HCT116 (cell line): ENCODE measurements around the gene CLP1. TPM values are rescaled to one million over a fixed set of nuclear protein-coding genes. Genes with fewer than 3 reads are reported as not detected.

Experiments used
- ATAC-seq: fragments of 200-7000 bp; cut with Tn5 transposase; 2 replicates; pipeline ENCODE4 v1.9.1; 2020; ENCODE audit warnings: mild to moderate bottlenecking, moderate library complexity
- BruUV-seq: library from RNA; stranded (reverse); fragments of 400-500 nt; replicated peaks from 2 replicates; lab custom pipeline; 2021; lab: Mats Ljungman, UMichigan
- CTCF ChIA-PET: fragments of 300-600 bp; sonication (Branson Sonifier 250); formaldehyde crosslinking; loops from one replicate; lab custom pipeline; 2021; ENCODE audit warnings: antibody characterized with exemption; lab: Charles Lee
- POLR2A ChIA-PET: fragments of 300-600, 350-600 bp; sonication (Branson Sonifier 250); formaldehyde crosslinking; loops from one replicate; lab custom pipeline; 2021; ENCODE audit warnings: antibody characterized with exemption; lab: Charles Lee
- RAD21 ChIA-PET, 2 experiments: fragments of 300-600 bp; sonication (Branson Sonifier 250); formaldehyde crosslinking; loops; one replicate each; lab custom pipeline; 2023; ENCODE audit warnings: low total read pairs in 2 of 2; ENCODE audit not compliant: uncharacterized antibody in 2 of 2, unreplicated experiment in 2 of 2, low non-redundant PET in 1 of 2; lab: Charles Lee
- DNase-seq: peaks from one replicate; pipeline ENCODE4 v3.0.0-alpha.2; 2010; ENCODE audit warnings: low read depth, low spot score
- H2AFZ ChIP-seq: fragments of 200-600 bp; shearing (Covaris generic), sonication (generic); 2 replicates; pipeline ENCODE4 v1.6.1; 2017; ENCODE audit warnings: low read depth, mixed run types, mixed read lengths, antibody characterized with exemption, low read length; ENCODE audit not compliant: poor library complexity, severe bottlenecking
- H3K27ac ChIP-seq: 2 replicates; pipeline ENCODE4 v1.5.1; 2012; ENCODE audit warnings: low read depth, low read length
- H3K27me3 ChIP-seq: fragments of 200-600 bp; sonication (generic); 2 replicates; pipeline ENCODE4 v1.6.1; 2016; ENCODE audit warnings: mixed run types, low read length, mixed read lengths; ENCODE audit not compliant: insufficient read depth
- H3K36me3 ChIP-seq, 2 experiments: fragments of 200-500 bp in 1 of 2; fragments of 200-600 bp in 1 of 2; sonication (Bioruptor generic) in 1 of 2; sonication (generic) in 1 of 2; 2 replicates each; pipeline versions ENCODE4 v1.5.1 to v1.6.1; 2014 to 2016; ENCODE audit warnings: low read length in 2 of 2, inconsistent platforms in 1 of 2, mixed read lengths in 1 of 2, mixed run types in 1 of 2; ENCODE audit not compliant: insufficient read depth in 2 of 2, control insufficient read depth in 1 of 2
- H3K4me1 ChIP-seq, 2 experiments: fragments of 200-600 bp in 1 of 2; sonication (generic) in 1 of 2; 2 replicates each; pipeline versions ENCODE4 v1.5.1 to v1.6.1; 2012 to 2017; ENCODE audit warnings: low read length in 2 of 2, inconsistent platforms in 1 of 2, mild to moderate bottlenecking in 1 of 2, mixed read lengths in 1 of 2, mixed run types in 1 of 2, moderate library complexity in 1 of 2; ENCODE audit not compliant: insufficient read depth in 2 of 2, control insufficient read depth in 1 of 2
- H3K4me2 ChIP-seq: fragments of 200-600 bp; sonication (generic); 2 replicates; pipeline ENCODE4 v1.6.1; 2017; ENCODE audit warnings: mixed run types, low read length, mixed read lengths
- H3K4me3 ChIP-seq, 2 experiments: fragments of 200-600 bp in 1 of 2; sonication (generic) in 1 of 2; replicated peaks in 1 of 2; 2 replicates each; pipeline ENCODE4 v1.5.1; 2011 to 2016; ENCODE audit warnings: low read length in 2 of 2, control low read depth in 1 of 2, low read depth in 1 of 2, mild to moderate bottlenecking in 1 of 2, mixed read lengths in 1 of 2, mixed run types in 1 of 2
- H3K79me2 ChIP-seq: fragments of 200-600 bp; sonication (generic); 2 replicates; pipeline ENCODE4 v1.6.1; 2017; ENCODE audit warnings: mild to moderate bottlenecking, mixed run types, low read length, moderate library complexity, mixed read lengths; ENCODE audit not compliant: insufficient read depth
- H3K9ac ChIP-seq: fragments of 200-600 bp; sonication (generic); 2 replicates; pipeline ENCODE4 v1.6.1; 2016; ENCODE audit warnings: low read length, mixed read lengths
- H3K9me2 ChIP-seq: fragments of 200-600 bp; sonication (generic), shearing (Covaris generic); 2 replicates; pipeline ENCODE4 v1.6.1; 2017; ENCODE audit warnings: mixed run types, mild to moderate bottlenecking, moderate library complexity; ENCODE audit not compliant: insufficient read depth
- H3K9me3 ChIP-seq, 2 experiments: fragments of 200-500 bp in 1 of 2; fragments of 200-600 bp in 1 of 2; sonication (Bioruptor generic) in 1 of 2; sonication (generic) in 1 of 2; 2 replicates each; pipeline ENCODE4 v1.6.1; 2014 to 2017; ENCODE audit warnings: low read length in 2 of 2, mixed read lengths in 2 of 2, inconsistent platforms in 1 of 2, low read depth in 1 of 2, mild to moderate bottlenecking in 1 of 2, mixed run types in 1 of 2, moderate library complexity in 1 of 2; ENCODE audit not compliant: control insufficient read depth in 1 of 2, insufficient read depth in 1 of 2
- H4K20me1 ChIP-seq: fragments of 200-600 bp; sonication (generic), shearing (Covaris generic); 2 replicates; pipeline ENCODE4 v1.6.1; 2017; ENCODE audit warnings: mixed run types, mild to moderate bottlenecking, moderate library complexity; ENCODE audit not compliant: insufficient read depth
- CEBPB ChIP-seq: IDR thresholded peaks from 2 replicates; pipeline ENCODE4 v1.6.1; 2012; ENCODE audit warnings: low read depth
- EGR1 ChIP-seq: IDR thresholded peaks from 2 replicates; pipeline ENCODE4 v1.6.1; 2012; ENCODE audit warnings: low read depth
- EZH2 ChIP-seq: fragments of 200-600 bp; sonication (generic); IDR thresholded peaks from 2 replicates; pipeline ENCODE4 v1.6.1; 2017; ENCODE audit warnings: antibody characterized with exemption, mixed run types
- JUND ChIP-seq: IDR thresholded peaks from 2 replicates; pipeline ENCODE4 v1.6.1; 2012
- MAX ChIP-seq: IDR thresholded peaks from 2 replicates; pipeline ENCODE4 v1.6.1; 2012
- POLR2AphosphoS5 ChIP-seq: IDR thresholded peaks from 2 replicates; pipeline ENCODE4 v1.6.1; 2011; ENCODE audit warnings: mild to moderate bottlenecking, low read depth, low read length, moderate library complexity
- REST ChIP-seq: IDR thresholded peaks from 2 replicates; pipeline ENCODE4 v1.6.1; 2012; ENCODE audit warnings: low read depth
- SIN3A ChIP-seq: IDR thresholded peaks from 2 replicates; pipeline ENCODE4 v1.6.1; 2012; ENCODE audit warnings: low read depth
- SP1 ChIP-seq: IDR thresholded peaks from 2 replicates; pipeline ENCODE4 v1.6.1; 2012; ENCODE audit warnings: low read depth
- ZBTB33 ChIP-seq: IDR thresholded peaks from 2 replicates; pipeline ENCODE4 v1.6.1; 2011; ENCODE audit warnings: mild to moderate bottlenecking, low read length, moderate library complexity; ENCODE audit not compliant: insufficient replicate concordance; ENCODE audit errors: extremely low read depth
- ZNF274 ChIP-seq: fragments of 200-500 bp; sonication (Bioruptor generic); IDR thresholded peaks from 2 replicates; pipeline ENCODE4 v1.6.1; 2014; ENCODE audit warnings: mild to moderate bottlenecking, low read depth, low read length, inconsistent platforms
- intact Hi-C: fragments of 100-400 bp; cut with micrococcal nuclease; formaldehyde crosslinking; loops from 2 replicates; pipeline ENCODE4 v1.10.0; 2022
- total RNA-seq: library from RNA; stranded (reverse); gene quantifications from one replicate; pipeline ENCODE4 v1.2.1, GENCODE V29; 2021; ENCODE audit not compliant: unreplicated experiment
- TF ChIP-seq, protein P1 (sequence below), 3 experiments: fragments of 200-600 bp in 1 of 3; sonication (generic) in 1 of 3; IDR thresholded peaks in 2 of 3; conservative IDR thresholded peaks in 1 of 3; 2 replicates each; pipeline ENCODE4 v1.5.1; 2012 to 2017; ENCODE audit warnings: low read depth in 2 of 3, low read length in 2 of 3, antibody characterized with exemption in 1 of 3, borderline replicate concordance in 1 of 3, control low read depth in 1 of 3, mild to moderate bottlenecking in 1 of 3, mixed read lengths in 1 of 3, mixed run types in 1 of 3, moderate library complexity in 1 of 3; ENCODE audit not compliant: insufficient read depth in 1 of 3

Gene CLP1
- total RNA-seq, 1 experiment from 2014 or later: 17.7 TPM

- Histone ChIP-seq H3K36me3 (no peaks in the 10 kb centered on the region), H3K9me2 (no peaks in the 10 kb centered on the region), H3K4me1 (peaks cover 6 to 26% of the 10 kb centered on the region in 2 experiments; a peak in 3 of 4 replicates), H3K79me2 (peaks cover 10% of the 10 kb centered on the region), H3K9ac (no peak overlapping the region), H2AFZ (no peak overlapping the region), H3K27ac (no peak overlapping the region), H4K20me1 (no peaks in the 10 kb centered on the region), H3K4me2 (no peak overlapping the region), H3K27me3 (peaks cover 13% of the 10 kb centered on the region; the same call in 1 of the 2 replicates), H3K4me3 (no peak overlapping the region), H3K9me3 (no peaks in the 10 kb centered on the region)
- BruUV-seq: no TSS peak
- ChIA-PET POLR2A (no interaction called here), CTCF (interaction anchor here (0.9 kb wide), 1 partner anchor 9 kb away, joined by 3 read pairs; no protein-coding TSS in a partner anchor), RAD21 (no interaction called here)
- TF ChIP-seq EZH2 (no peak), EGR1 (no peak), REST (no peak)
- ATAC-seq: no peak
- DNase-seq: no peak
- intact Hi-C loops: no loop called here
These were observed 22.3 kb upstream of the CLP1 start for GRCh38 chr11:57635246-57635645.

DNA sequence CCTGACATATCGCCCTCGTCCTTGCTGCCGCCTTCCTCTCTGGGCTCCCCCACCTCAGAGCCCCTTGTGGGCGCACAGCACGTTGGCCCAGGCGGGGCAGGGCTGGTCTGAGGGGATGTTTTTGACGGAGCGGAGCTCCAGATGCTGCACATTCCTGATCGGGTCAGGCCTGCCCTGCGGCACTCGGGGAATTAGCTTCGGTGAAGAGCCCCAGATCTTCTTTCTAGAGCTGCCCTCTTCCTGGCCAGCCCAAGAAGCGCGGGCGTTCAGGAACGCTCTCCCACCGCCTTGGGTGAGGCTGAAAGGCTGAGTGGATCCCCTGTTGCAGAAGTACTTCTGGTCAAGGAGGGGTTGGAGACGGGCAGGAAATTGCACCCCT, 19.9 kb upstream of the CLP1 start:
- H3K4me1 ChIP-seq: peaks cover 6 to 26% of the 10 kb centered on the region in 2 experiments; a peak in 3 of 4 replicates
- no peak for DNase-seq
- no peaks in the 10 kb centered on the region for H3K9me2 ChIP-seq
- ChIA-PET CTCF (no interaction called here), RAD21 (no interaction called here), POLR2A (no interaction called here)
- intact Hi-C loops: no loop called here
- H3K4me3 ChIP-seq: peak overlapping the region; percentile 9 to 75; a peak in 2 of 4 replicates
- no peaks in the 10 kb centered on the region for H3K9me3 ChIP-seq
- BruUV-seq: no TSS peak
- no peaks in the 10 kb centered on the region for H4K20me1 ChIP-seq
- no peak overlapping the region for H2AFZ ChIP-seq
- peak overlapping the region; percentile 73 for H3K4me2 ChIP-seq
- H3K79me2 ChIP-seq: peaks cover 10% of the 10 kb centered on the region
- peak overlapping the region; percentile 33; the same call in 1 of the 2 replicates for H3K27ac ChIP-seq
- H3K27me3 ChIP-seq: peaks cover 4% of the 10 kb centered on the region; the same call in 1 of the 2 replicates
- H3K9ac ChIP-seq: peak overlapping the region; percentile 85
- no peak for ATAC-seq
- no peaks in the 10 kb centered on the region for H3K36me3 ChIP-seq
- no peak for TF ChIP-seq EGR1
- no peak for TF ChIP-seq MAX
- TF ChIP-seq, protein P1, sequence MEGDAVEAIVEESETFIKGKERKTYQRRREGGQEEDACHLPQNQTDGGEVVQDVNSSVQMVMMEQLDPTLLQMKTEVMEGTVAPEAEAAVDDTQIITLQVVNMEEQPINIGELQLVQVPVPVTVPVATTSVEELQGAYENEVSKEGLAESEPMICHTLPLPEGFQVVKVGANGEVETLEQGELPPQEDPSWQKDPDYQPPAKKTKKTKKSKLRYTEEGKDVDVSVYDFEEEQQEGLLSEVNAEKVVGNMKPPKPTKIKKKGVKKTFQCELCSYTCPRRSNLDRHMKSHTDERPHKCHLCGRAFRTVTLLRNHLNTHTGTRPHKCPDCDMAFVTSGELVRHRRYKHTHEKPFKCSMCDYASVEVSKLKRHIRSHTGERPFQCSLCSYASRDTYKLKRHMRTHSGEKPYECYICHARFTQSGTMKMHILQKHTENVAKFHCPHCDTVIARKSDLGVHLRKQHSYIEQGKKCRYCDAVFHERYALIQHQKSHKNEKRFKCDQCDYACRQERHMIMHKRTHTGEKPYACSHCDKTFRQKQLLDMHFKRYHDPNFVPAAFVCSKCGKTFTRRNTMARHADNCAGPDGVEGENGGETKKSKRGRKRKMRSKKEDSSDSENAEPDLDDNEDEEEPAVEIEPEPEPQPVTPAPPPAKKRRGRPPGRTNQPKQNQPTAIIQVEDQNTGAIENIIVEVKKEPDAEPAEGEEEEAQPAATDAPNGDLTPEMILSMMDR (IDR thresholded peaks at IDR 0.05 in 2 of 3, conservative IDR thresholded peaks at IDR 0.05 in 1 of 3; ENCODE audit: borderline replicate concordance in 1 of 3, insufficient read depth in 1 of 3, low read depth in 2 of 3, low read length in 2 of 3): no peak
- TF ChIP-seq SIN3A: no peak
- TF ChIP-seq POLR2AphosphoS5: no peak
- no peak for TF ChIP-seq ZBTB33
- TF ChIP-seq CEBPB: no peak
- TF ChIP-seq SP1: no peak
- no peak for TF ChIP-seq ZNF274
- no peak for TF ChIP-seq JUND
